Psoas muscle (tissue), 8 donors: ENCODE results near the gene IRX3. TPM values are rescaled to one million over a fixed set of nuclear protein-coding genes. Genes with fewer than 3 reads are reported as not detected.

Source experiments
- ATAC-seq, 4 donors: fragments of 200-7000 bp; cut with Tn5 transposase; one replicate each; pipeline ENCODE4 v1.9.1; 2020; ENCODE audit warnings: moderate library complexity in 3 of 4, mild to moderate bottlenecking in 2 of 4
- DNase-seq, 2 donors: peaks; one replicate each; pipeline ENCODE4 v3.0.0-alpha.2; 2020
- H3K27ac ChIP-seq: fragments of 200-600 bp; one replicate; pipeline ENCODE4 v1.8.0; 2022
- H3K27me3 ChIP-seq, 3 donors: fragments of 200-600 bp in 1 of 3; one replicate each; pipeline versions ENCODE4 v1.6.1 to v1.8.0; 2013 to 2022; ENCODE audit warnings: low read length in 2 of 3, mild to moderate bottlenecking in 2 of 3, moderate library complexity in 1 of 3; ENCODE audit not compliant: insufficient read depth in 3 of 3
- H3K36me3 ChIP-seq, 2 donors: fragments of 200-600 bp in 1 of 2; one replicate each; pipeline versions ENCODE4 v1.6.1 to v1.8.0; 2013 to 2022; ENCODE audit warnings: low read depth in 1 of 2, mild to moderate bottlenecking in 1 of 2, moderate library complexity in 1 of 2; ENCODE audit not compliant: insufficient read depth in 1 of 2
- H3K4me1 ChIP-seq: fragments of 200-600 bp; one replicate; pipeline ENCODE4 v1.8.0; 2022
- H3K4me3 ChIP-seq: fragments of 200-600 bp; one replicate; pipeline ENCODE4 v1.8.0; 2022; ENCODE audit warnings: mild to moderate bottlenecking
- H3K9me3 ChIP-seq: fragments of 200-600 bp; one replicate; pipeline ENCODE4 v1.8.0; 2022
- CTCF ChIP-seq: fragments of 200-600 bp; IDR thresholded peaks from one replicate; pipeline ENCODE4 v1.8.0; 2022; ENCODE audit warnings: antibody characterized with exemption
- WGBS, 3 donors: extraction: QIAGEN DNeasy Blood & Tissue Kit; methylation state at CpG; one replicate each; pipeline versions ENCODE4 v1.1.6 to v1.1.7; 2013; 5-methylcytosine and 5-hydroxymethylcytosine counted together
- intact Hi-C, 2 donors: fragments of 100-400 bp; cut with DNase I; formaldehyde crosslinking; loops; one replicate each; pipeline versions ENCODE4 v1.11.0 to v1.14.2; 2022
- polyA plus RNA-seq, 3 donors: library from polyadenylated mRNA; stranded (reverse); fragments of 200-250 nt; gene quantifications; one replicate each; pipeline ENCODE4 v1.2.3, GENCODE V29; 2013
- total RNA-seq, 4 donors: library from RNA; stranded (reverse); fragmentation: NEBNext Ultra II Directional in 2 of 4; extraction: Animal tissue kit (Norgen Biotek cat#: 25700) in 2 of 4; gene quantifications; one replicate each; pipeline versions ENCODE4 v1.2.1 to v1.2.4, GENCODE V29; 2021 to 2023
- donor health status: healthy with polysubstance abuse.
- donor health status: DM: no; HTN: no; CAD: no; lungs with moderate emphysema.
- donor health status: Bipolar disorder and iron deficiency.
- donor health status: healthy.
- donor health status: DM: yes; HTN: yes; CAD: no.
- donor health status: DM: no; HTN: no; CAD: no.
- donor health status: DM: no; HTN: no; CAD: no.
- donor health status: DM: yes; HTN: yes; CAD: no.

Gene IRX3
- total and polyA plus RNA-seq, 7 donors, result 0.94 to 27.6 (median 9.8) TPM

GRCh38 chr16:54283725-54284318, 2.8 kb downstream of the IRX3 start:
- H3K27me3 ChIP-seq, result peaks cover 0 to 43% (median 0%) of the 10 kb centered on the region in 3 donors

GRCh38 chr16:54282928-54283724, 3.5 kb downstream of the IRX3 start:
- DNase-seq (no peak), ATAC-seq (no peak)
- peaks cover 0 to 38% (median 0%) of the 10 kb centered on the region in 3 donors for H3K27me3 ChIP-seq
- no peak overlapping the region for H3K27ac ChIP-seq
- no peak for TF ChIP-seq CTCF
- no peaks in the 10 kb centered on the region for H3K9me3 ChIP-seq
- no peaks in the 10 kb centered on the region for H3K36me3 ChIP-seq
- 67 to 76% (median 72%) methylated on average over 35 to 37 of the region's 37 CpGs for WGBS, 3 donors
- intact Hi-C loops, result loop anchor here (5.0 to 10.0 kb wide), 3 partner anchors 91 to 652 kb away; partner anchors contain the start of gene IRX5 (in 1 of the 2)
- H3K4me3 ChIP-seq, result no peak overlapping the region
- no peaks in the 10 kb centered on the region for H3K4me1 ChIP-seq

More at GRCh38 chr16:54283725-54284318, 2.8 kb downstream of the IRX3 start:
- Histone ChIP-seq H3K4me1 (no peaks in the 10 kb centered on the region), H3K9me3 (no peaks in the 10 kb centered on the region), H3K27ac (peak overlapping the region; percentile 76), H3K4me3 (peak overlapping the region; percentile 78), H3K36me3 (no peaks in the 10 kb centered on the region)
- DNase-seq (peak in 1 of 2 donors; percentile 59), ATAC-seq (no peak)
- 43 to 71% (median 70%) methylated on average over 31 of the region's 31 CpGs for WGBS, 3 donors
- intact Hi-C loops, result loop anchor here (5.0 to 10.0 kb wide), 3 partner anchors 92 to 651 kb away; partner anchors contain the start of gene IRX5 (in 1 of the 2)
- no peak for TF ChIP-seq CTCF

GRCh38 chr16:54282202-54282927, 4.2 kb downstream of the IRX3 start:
- H3K27ac ChIP-seq, result no peak overlapping the region
- 42 to 53% (median 47%) methylated on average over 40 to 42 of the region's 42 CpGs for WGBS, 3 donors
- H3K4me3 ChIP-seq, result no peak overlapping the region
- peaks cover 0 to 34% (median 0%) of the 10 kb centered on the region in 3 donors for H3K27me3 ChIP-seq
- ATAC-seq (no peak), DNase-seq (peak; percentile 44 to 73)
- intact Hi-C loops, result loop anchor here (5.0 to 10.0 kb wide), 3 partner anchors 90 to 652 kb away; partner anchors contain the start of gene IRX5 (in 1 of the 2)
- H3K9me3 ChIP-seq, result no peaks in the 10 kb centered on the region
- no peaks in the 10 kb centered on the region for H3K36me3 ChIP-seq
- no peaks in the 10 kb centered on the region for H3K4me1 ChIP-seq
- peak; percentile 37 for TF ChIP-seq CTCF

GRCh38 chr16:54281535-54282201, 4.9 kb downstream of the IRX3 start:
- Histone ChIP-seq H3K27me3 (peaks cover 0 to 29% (median 0%) of the 10 kb centered on the region in 3 donors), H3K4me3 (no peak overlapping the region), H3K27ac (no peak overlapping the region), H3K9me3 (no peaks in the 10 kb centered on the region), H3K36me3 (no peaks in the 10 kb centered on the region), H3K4me1 (no peaks in the 10 kb centered on the region)
- WGBS, 3 donors, result 63 to 75% (median 68%) methylated on average over 53 of the region's 53 CpGs
- DNase-seq (no peak), ATAC-seq (no peak)
- intact Hi-C loops, result loop anchor here (5.0 to 10.0 kb wide), 3 partner anchors 89 to 653 kb away; partner anchors contain the start of gene IRX5 (in 1 of the 2)
- TF ChIP-seq CTCF, result no peak
